Measurements from ENCODE around the gene ERI3. TPM values are rescaled to one million over a fixed set of nuclear protein-coding genes. Genes with fewer than 3 reads are reported as not detected.

Gene ERI3
- total and polyA plus RNA-seq, 2 donors (not counting 3 experiments of a cell fraction or from before 2014, with no cell fraction given), result 45.3 to 94.0 TPM

DNA sequence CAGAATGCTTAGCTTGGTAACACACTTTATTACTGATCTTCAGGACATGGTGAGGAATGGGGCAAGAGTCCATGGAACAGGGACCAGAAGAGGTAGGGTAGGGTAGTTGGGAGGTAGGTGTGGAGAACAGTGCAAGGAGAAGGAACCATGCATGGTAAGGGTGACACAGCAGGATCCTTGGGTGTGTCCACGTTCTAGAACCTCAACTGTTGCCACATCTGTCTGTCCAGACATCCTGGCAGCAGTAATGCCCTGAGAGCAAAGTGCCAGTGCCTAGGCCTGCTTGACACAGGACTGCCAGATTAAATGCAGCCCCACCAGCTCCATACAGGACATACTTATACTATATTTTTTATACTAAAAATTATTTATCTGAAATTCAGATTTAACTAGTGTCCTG is 127.8 kb downstream of the ERI3 start:
- H3K27ac ChIP-seq (ENCODE audit: insufficient read depth, low read depth, low read length), result no peak overlapping the region
- H3K4me3 ChIP-seq (replicated peaks in 1 of 3; ENCODE audit: insufficient read depth in 1 of 3, low read depth in 1 of 3, low read length in 3 of 3), result no peak overlapping the region
- BruUV-seq (replicated peaks), result no TSS peak
- H3K9me1 ChIP-seq (replicated peaks; ENCODE audit: control insufficient read depth, extremely low read depth, insufficient read depth, low read length), result no peaks in the 10 kb centered on the region
- H2AFZ ChIP-seq (ENCODE audit: low read depth, low read length), result no peak overlapping the region
- CTCF ChIA-PET, result interaction anchor here (4.1 kb wide), 1 partner anchor 9 kb away, joined by 28 read pairs; no protein-coding TSS in a partner anchor
- POLR2A ChIA-PET, result no interaction called here
- H3K9ac ChIP-seq (replicated peaks; ENCODE audit: extremely low read depth, insufficient read depth, low read length), result no peak overlapping the region
- dilution Hi-C loops (cut with MboI; ENCODE audit: extremely low pct_ligation_motif_present, low sequenced_read_pairs) (no loop called here), intact Hi-C loops (cut with micrococcal nuclease) (no loop called here)
- FAIRE-seq (no peak), DNase-seq (ENCODE audit: low read depth, low spot score) (no peak)
- no peaks in the 10 kb centered on the region for H4K20me1 ChIP-seq (replicated peaks; ENCODE audit: control insufficient read depth, extremely low read depth, insufficient read depth, low read length)
- no peaks in the 10 kb centered on the region for H3K9me3 ChIP-seq (replicated peaks; ENCODE audit: control insufficient read depth, insufficient read depth, low read length)
- no peaks in the 10 kb centered on the region for H3K4me1 ChIP-seq (ENCODE audit: control insufficient read depth, extremely low read depth, insufficient read depth, low read length)
- H3K4me2 ChIP-seq (ENCODE audit: insufficient read depth, low read length), result no peak overlapping the region
- no peaks in the 10 kb centered on the region for H3K79me2 ChIP-seq (ENCODE audit: control insufficient read depth, insufficient read depth, low read length)
- TF ChIP-seq FOS (IDR thresholded peaks at IDR 0.05; ENCODE audit: borderline replicate concordance, insufficient read depth, low read length) (no peak), JUN (IDR thresholded peaks at IDR 0.05; ENCODE audit: borderline replicate concordance, insufficient read depth, insufficient read length, low read depth) (no peak), MYC (IDR thresholded peaks at IDR 0.05; ENCODE audit: low read depth, low read length) (no peak), POLR2A (IDR thresholded peaks at IDR 0.05; ENCODE audit: low read depth, low read length) (no peak), EZH2 (IDR thresholded peaks at IDR 0.05; ENCODE audit: borderline replicate concordance, low read depth, low read length, severe bottlenecking) (no peak), POLR2AphosphoS5 (IDR thresholded peaks at IDR 0.05; ENCODE audit: insufficient read depth, low read depth, low read length) (no peak), GATA2 (IDR thresholded peaks at IDR 0.05; ENCODE audit: insufficient read depth, insufficient read length, low read depth, low read length) (no peak)
- TF ChIP-seq, protein P1, sequence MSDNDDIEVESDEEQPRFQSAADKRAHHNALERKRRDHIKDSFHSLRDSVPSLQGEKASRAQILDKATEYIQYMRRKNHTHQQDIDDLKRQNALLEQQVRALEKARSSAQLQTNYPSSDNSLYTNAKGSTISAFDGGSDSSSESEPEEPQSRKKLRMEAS (IDR thresholded peaks at IDR 0.05; ENCODE audit: insufficient read depth, insufficient read length), result no peak
- TF ChIP-seq, protein P2, sequence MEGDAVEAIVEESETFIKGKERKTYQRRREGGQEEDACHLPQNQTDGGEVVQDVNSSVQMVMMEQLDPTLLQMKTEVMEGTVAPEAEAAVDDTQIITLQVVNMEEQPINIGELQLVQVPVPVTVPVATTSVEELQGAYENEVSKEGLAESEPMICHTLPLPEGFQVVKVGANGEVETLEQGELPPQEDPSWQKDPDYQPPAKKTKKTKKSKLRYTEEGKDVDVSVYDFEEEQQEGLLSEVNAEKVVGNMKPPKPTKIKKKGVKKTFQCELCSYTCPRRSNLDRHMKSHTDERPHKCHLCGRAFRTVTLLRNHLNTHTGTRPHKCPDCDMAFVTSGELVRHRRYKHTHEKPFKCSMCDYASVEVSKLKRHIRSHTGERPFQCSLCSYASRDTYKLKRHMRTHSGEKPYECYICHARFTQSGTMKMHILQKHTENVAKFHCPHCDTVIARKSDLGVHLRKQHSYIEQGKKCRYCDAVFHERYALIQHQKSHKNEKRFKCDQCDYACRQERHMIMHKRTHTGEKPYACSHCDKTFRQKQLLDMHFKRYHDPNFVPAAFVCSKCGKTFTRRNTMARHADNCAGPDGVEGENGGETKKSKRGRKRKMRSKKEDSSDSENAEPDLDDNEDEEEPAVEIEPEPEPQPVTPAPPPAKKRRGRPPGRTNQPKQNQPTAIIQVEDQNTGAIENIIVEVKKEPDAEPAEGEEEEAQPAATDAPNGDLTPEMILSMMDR (IDR thresholded peaks at IDR 0.05; ENCODE audit: extremely low read depth in 1 of 2, insufficient read depth in 1 of 2, low read depth in 1 of 2, low read length in 2 of 2), result no peak
- H3K36me3 ChIP-seq (ENCODE audit: control insufficient read depth in 2 of 2, extremely low read depth in 1 of 2, insufficient read depth in 2 of 2, low read length in 2 of 2), result peaks cover 1 to 2% of the 10 kb centered on the region in 2 experiments
- no peaks in the 10 kb centered on the region for H3K27me3 ChIP-seq (ENCODE audit: control insufficient read depth in 2 of 2, insufficient read depth in 2 of 2, low read length in 2 of 2)

Measured in endothelial cell of umbilical vein (primary cell).